NOMO-1 (cell line): ENCODE data around the gene GALR2.

ENCODE experiments used
- DNase-seq, 2 experiments: peaks; one replicate each; lab custom pipeline; 2025; ENCODE audit not compliant: unreplicated experiment in 2 of 2; lab: John Stamatoyannopoulos, UW

The GALR2 gene

GRCh38 chr17:76123749-76124581, 49.4 kb downstream of the GALR2 start:
- no peak for DNase-seq

DNA sequence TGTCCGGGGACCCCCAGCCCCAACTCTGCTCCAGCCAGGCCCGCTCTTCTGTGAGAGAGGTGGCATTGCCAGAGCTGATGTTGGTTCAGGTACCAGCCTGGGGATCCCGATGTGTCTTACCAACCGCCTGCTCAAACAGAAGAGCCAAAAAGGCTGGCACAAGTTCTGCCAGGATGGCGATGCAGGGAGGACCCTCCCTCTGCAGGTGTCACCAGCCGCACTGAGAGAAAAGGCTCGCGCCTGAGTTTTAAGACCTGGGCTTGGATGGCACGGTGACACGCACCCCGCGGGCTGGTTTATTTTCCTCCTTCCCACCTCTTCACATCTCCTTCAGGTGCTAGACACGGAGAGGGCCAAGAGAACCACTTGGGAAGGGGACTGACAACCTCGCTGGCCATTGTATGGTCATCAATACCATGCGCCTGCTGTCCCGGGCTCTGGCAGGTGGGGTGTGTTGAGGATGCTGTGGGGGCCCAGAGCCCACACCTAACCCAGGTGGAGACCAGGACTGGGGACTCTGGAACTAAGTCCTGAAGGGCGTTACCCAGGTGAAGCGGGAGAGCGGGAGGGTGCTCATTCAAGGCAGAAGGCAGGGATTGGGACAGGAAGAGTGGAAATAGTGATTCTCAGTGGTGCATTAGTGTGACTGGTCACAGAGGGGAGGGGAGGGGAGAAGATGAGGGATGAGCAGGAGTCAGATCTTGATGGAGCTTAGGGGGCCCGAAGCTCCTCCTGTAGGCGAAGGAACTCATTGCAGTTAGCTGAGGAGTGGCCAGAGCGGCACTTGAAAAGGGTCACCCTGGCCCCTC, 50.2 kb downstream of the GALR2 start:
- no peak for DNase-seq

- no peak for DNase-seq
Observed at GRCh38 chr17:76125391-76125675, 50.8 kb downstream of the GALR2 start.

GRCh38 chr17:76125922-76126321, 51.3 kb downstream of the GALR2 start:
- no peak for DNase-seq
